GM12872 (cell line): Measurements from ENCODE around the gene CRISPLD2.

Experiments used
- TF ChIP-seq, protein P1 (sequence below): IDR thresholded peaks from 3 replicates; pipeline ENCODE4 v1.5.1; 2011; ENCODE audit warnings: low read depth, mild to moderate bottlenecking, low read length, moderate library complexity; ENCODE audit not compliant: insufficient read depth

Gene CRISPLD2

GRCh38 chr16:84916850-84917249 lies 97.1 kb downstream of the CRISPLD2 start:
- TF ChIP-seq, protein P1, sequence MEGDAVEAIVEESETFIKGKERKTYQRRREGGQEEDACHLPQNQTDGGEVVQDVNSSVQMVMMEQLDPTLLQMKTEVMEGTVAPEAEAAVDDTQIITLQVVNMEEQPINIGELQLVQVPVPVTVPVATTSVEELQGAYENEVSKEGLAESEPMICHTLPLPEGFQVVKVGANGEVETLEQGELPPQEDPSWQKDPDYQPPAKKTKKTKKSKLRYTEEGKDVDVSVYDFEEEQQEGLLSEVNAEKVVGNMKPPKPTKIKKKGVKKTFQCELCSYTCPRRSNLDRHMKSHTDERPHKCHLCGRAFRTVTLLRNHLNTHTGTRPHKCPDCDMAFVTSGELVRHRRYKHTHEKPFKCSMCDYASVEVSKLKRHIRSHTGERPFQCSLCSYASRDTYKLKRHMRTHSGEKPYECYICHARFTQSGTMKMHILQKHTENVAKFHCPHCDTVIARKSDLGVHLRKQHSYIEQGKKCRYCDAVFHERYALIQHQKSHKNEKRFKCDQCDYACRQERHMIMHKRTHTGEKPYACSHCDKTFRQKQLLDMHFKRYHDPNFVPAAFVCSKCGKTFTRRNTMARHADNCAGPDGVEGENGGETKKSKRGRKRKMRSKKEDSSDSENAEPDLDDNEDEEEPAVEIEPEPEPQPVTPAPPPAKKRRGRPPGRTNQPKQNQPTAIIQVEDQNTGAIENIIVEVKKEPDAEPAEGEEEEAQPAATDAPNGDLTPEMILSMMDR: no peak

DNA sequence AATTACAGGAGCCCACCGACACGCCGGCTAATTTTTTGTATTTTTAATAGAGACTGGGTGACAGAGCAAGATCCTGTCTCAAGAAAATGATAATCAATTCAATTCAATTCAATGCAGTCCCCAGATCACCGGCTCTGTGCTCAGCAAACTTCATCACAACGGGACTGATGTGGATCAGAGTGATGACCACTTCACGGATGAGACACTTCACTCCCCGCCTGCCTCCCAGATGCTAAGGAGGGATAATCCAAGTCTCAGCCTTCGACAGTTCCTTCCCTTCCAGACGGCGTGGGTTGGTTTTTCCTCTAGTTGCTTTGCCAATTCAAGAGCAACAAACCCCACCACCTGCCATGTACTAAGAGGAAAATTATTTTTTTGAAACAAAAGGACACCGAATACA lies 97.7 kb downstream of the CRISPLD2 start:
- TF ChIP-seq, protein P1: no peak

- TF ChIP-seq, protein P1: no peak
Measured at GRCh38 chr16:84918006-84918909, 98.5 kb downstream of the CRISPLD2 start.

GRCh38 chr16:84919269-84919668 lies 99.5 kb downstream of the CRISPLD2 start:
- TF ChIP-seq, protein P1: no peak

GRCh38 chr16:84919708-84920107 lies 99.9 kb downstream of the CRISPLD2 start:
- TF ChIP-seq, protein P1: no peak

DNA sequence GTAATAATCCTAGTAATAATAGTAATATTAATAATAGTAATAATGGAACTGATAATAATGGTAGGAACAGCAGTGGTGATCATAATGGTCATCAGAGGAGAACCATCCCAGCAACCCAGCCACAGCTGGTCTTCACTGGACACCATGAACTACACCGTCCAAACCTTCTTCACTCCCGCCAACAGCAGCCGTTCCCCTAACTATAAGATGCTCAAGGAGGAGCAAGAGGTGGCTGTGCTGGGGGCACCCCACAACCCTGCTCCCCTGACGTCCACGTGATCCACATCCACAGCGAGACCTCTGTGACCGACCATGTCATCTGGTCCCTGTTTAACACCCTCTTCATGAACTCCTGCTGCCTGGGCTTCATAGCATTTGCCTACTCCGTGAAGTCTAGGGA lies 100.5 kb downstream of the CRISPLD2 start:
- TF ChIP-seq, protein P1: no peak

- TF ChIP-seq, protein P1: no peak
Measured at GRCh38 chr16:84922351-84923120, 102.8 kb downstream of the CRISPLD2 start.
